Measurements from ENCODE around the gene DEPDC7. TPM values are rescaled to one million over a fixed set of nuclear protein-coding genes. Genes with fewer than 3 reads are reported as not detected.
"Not testable (repeated sequence)": the region's sequence is repeated elsewhere in the genome, so short reads cannot be mapped to it uniquely, and the experiment has no call there.

DEPDC7 gene
- 1 to 10 TPM; 3.2 to 5.6 TPM for polyA plus RNA-seq

- H3K36me3 ChIP-seq (ENCODE audit: control insufficient read depth in 2 of 2, insufficient read depth in 2 of 2, low read length in 1 of 2): no peaks in the 10 kb centered on the region
- peak within 1 kb of the TSS; percentile 41 to 67 for H3K27ac ChIP-seq (ENCODE audit: low read depth in 2 of 2, low read length in 1 of 2)
- 3% methylated on average over 84 to 89 of the region's 89 CpGs for WGBS, 2 donors
Observed at GRCh38 chr11:33015621-33016551, at the start of gene DEPDC7. Gene DEPDC7, plus strand, starts transcription at chr11:33015878. Its CDS starts 78 bp downstream, at chr11:33015956.

GRCh38 chr11:32968541-32968940 lies 47.1 kb upstream of the DEPDC7 start:
- WGBS, 2 donors: 68 to 74% methylated on average over 1 of the region's 1 CpG
- Histone ChIP-seq H3K27ac (ENCODE audit: low read depth in 2 of 2, low read length in 1 of 2) (no peak overlapping the region), H3K27me3 (ENCODE audit: control insufficient read depth in 1 of 2, insufficient read depth in 2 of 2, low read length in 2 of 2) (no peaks in the 10 kb centered on the region), H3K4me1 (ENCODE audit: control insufficient read depth in 2 of 2, insufficient read depth in 2 of 2, low read length in 1 of 2) (no peaks in the 10 kb centered on the region), H3K4me3 (ENCODE audit: low read depth in 1 of 2, low read length in 2 of 2) (no peak overlapping the region), H3K36me3 (ENCODE audit: control insufficient read depth in 2 of 2, insufficient read depth in 2 of 2, low read length in 1 of 2) (peaks cover 3 to 4% of the 10 kb centered on the region in 2 donors), H3K9me3 (ENCODE audit: control insufficient read depth in 2 of 2, insufficient read depth in 1 of 2, low read depth in 1 of 2, low read length in 1 of 2) (no peaks in the 10 kb centered on the region)

More at GRCh38 chr11:33015621-33016551, at the start of gene DEPDC7:
- H3K4me1 ChIP-seq (ENCODE audit: control insufficient read depth in 2 of 2, insufficient read depth in 2 of 2, low read length in 1 of 2): no peaks in the 10 kb centered on the region
- H3K4me3 ChIP-seq (ENCODE audit: low read depth in 1 of 2, low read length in 2 of 2): peak within 1 kb of the TSS; percentile 72 to 75
- no peaks in the 10 kb centered on the region for H3K27me3 ChIP-seq (ENCODE audit: control insufficient read depth in 1 of 2, insufficient read depth in 2 of 2, low read length in 2 of 2)
- H3K9me3 ChIP-seq (ENCODE audit: control insufficient read depth in 2 of 2, insufficient read depth in 1 of 2, low read depth in 1 of 2, low read length in 1 of 2): no peaks in the 10 kb centered on the region

DNA sequence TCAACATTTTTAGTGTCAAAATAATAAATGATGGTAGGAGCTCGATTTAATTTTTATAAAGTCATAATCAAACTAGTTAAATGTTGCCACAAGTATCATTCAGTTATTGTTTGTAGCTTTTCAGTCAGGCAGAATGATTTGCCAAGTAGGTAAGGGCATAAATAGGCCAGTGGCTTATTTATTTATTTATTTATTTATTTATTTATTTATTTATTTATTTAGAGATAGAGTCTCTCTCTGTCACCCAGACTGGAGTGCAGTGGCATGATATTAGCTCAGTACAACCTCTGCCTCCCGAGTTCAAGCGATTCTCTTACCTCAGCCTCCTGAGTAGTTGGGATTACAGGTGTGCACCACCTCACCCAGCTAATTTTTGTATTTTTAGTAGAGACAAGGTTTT lies 43.4 kb upstream of the DEPDC7 start:
- 96 to 97% methylated on average over 3 of the region's 3 CpGs for WGBS, 2 donors
- H3K4me3 ChIP-seq (ENCODE audit: low read depth in 1 of 2, low read length in 2 of 2); H3K36me3 ChIP-seq (ENCODE audit: control insufficient read depth in 2 of 2, insufficient read depth in 2 of 2, low read length in 1 of 2); H3K27me3 ChIP-seq (ENCODE audit: control insufficient read depth in 1 of 2, insufficient read depth in 2 of 2, low read length in 2 of 2); H3K4me1 ChIP-seq (ENCODE audit: control insufficient read depth in 2 of 2, insufficient read depth in 2 of 2, low read length in 1 of 2); H3K27ac ChIP-seq (ENCODE audit: low read depth in 2 of 2, low read length in 1 of 2); H3K9me3 ChIP-seq (ENCODE audit: control insufficient read depth in 2 of 2, insufficient read depth in 1 of 2, low read depth in 1 of 2, low read length in 1 of 2): not testable (repeated sequence)

DNA sequence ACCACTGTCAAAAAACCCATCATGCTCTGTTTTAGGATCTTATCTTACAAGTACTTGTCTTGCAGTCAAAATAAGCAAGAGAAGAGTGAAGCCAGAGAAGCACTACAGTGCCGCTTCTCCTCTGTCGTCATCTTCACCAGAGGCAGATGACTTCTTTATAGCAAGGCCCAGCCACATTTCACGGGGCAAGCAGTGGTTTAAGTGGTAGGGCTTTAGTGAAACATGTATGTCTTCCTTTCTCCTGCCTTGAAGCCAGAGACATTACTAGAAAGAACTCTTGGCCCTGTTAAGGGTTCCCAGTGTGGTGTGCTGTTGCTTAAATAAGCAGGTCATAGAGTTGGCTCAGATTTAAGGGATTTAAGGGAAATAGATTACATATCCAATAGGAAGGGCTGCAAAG lies 42.9 kb upstream of the DEPDC7 start:
- WGBS, 2 donors: 90 to 95% methylated on average over 3 of the region's 3 CpGs
- Histone ChIP-seq H3K4me1 (ENCODE audit: control insufficient read depth in 2 of 2, insufficient read depth in 2 of 2, low read length in 1 of 2) (no peaks in the 10 kb centered on the region), H3K9me3 (ENCODE audit: control insufficient read depth in 2 of 2, insufficient read depth in 1 of 2, low read depth in 1 of 2, low read length in 1 of 2) (no peaks in the 10 kb centered on the region), H3K4me3 (ENCODE audit: low read depth in 1 of 2, low read length in 2 of 2) (no peak overlapping the region), H3K27ac (ENCODE audit: low read depth in 2 of 2, low read length in 1 of 2) (no peak overlapping the region), H3K36me3 (ENCODE audit: control insufficient read depth in 2 of 2, insufficient read depth in 2 of 2, low read length in 1 of 2) (peaks cover 3 to 4% of the 10 kb centered on the region in 2 donors), H3K27me3 (ENCODE audit: control insufficient read depth in 1 of 2, insufficient read depth in 2 of 2, low read length in 2 of 2) (no peaks in the 10 kb centered on the region)

DNA sequence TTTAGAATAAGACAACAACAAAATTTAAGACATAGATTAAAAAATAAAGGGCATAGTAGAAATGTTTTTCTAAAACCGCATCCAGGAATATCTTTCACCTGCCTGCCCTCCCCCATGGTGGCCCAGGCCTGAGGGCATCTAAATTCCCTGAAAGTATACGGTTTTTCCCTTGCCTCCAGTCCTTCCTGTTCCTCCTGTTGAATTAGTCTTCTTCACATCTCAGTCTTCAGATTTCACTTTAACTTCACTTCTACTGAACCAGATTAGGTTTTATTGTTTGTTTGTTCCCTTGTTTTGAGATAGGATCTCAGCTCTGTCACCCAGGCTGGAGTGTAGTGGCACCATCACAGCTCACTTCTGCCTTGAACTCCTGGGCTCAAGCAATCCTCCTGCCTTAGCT lies 33.1 kb upstream of the DEPDC7 start:
- Histone ChIP-seq H3K4me1 (ENCODE audit: control insufficient read depth in 2 of 2, insufficient read depth in 2 of 2, low read length in 1 of 2) (no peaks in the 10 kb centered on the region), H3K27ac (ENCODE audit: low read depth in 2 of 2, low read length in 1 of 2) (no peak overlapping the region), H3K36me3 (ENCODE audit: control insufficient read depth in 2 of 2, insufficient read depth in 2 of 2, low read length in 1 of 2) (peaks cover 0 to 3% of the 10 kb centered on the region in 2 donors), H3K27me3 (ENCODE audit: control insufficient read depth in 1 of 2, insufficient read depth in 2 of 2, low read length in 2 of 2) (no peaks in the 10 kb centered on the region), H3K4me3 (ENCODE audit: low read depth in 1 of 2, low read length in 2 of 2) (no peak overlapping the region), H3K9me3 (ENCODE audit: control insufficient read depth in 2 of 2, insufficient read depth in 1 of 2, low read depth in 1 of 2, low read length in 1 of 2) (no peaks in the 10 kb centered on the region)
- WGBS, 2 donors: 72 to 76% methylated on average over 2 of the region's 2 CpGs

DNA sequence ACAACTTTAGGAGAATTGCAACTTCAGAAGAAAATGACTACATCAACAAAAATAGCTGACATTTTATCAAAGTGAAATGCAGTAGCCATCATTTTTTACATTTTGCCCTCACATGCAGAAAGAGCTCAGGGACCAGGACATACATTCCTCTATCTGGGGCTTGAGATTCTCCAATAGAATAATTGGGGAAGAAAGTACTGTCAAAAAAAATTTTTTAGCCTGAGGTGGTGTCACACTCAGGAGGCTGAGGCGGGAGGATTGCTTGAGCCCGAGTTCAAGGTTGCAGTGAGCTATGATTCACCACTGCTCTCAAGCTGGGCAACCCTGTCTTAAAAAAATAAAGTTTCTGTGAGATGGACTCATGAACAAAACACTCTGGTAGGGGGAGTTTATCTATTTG lies 32.2 kb upstream of the DEPDC7 start:
- H3K9me3 ChIP-seq (ENCODE audit: control insufficient read depth in 2 of 2, insufficient read depth in 1 of 2, low read depth in 1 of 2, low read length in 1 of 2): no peaks in the 10 kb centered on the region
- H3K4me3 ChIP-seq (ENCODE audit: low read depth in 1 of 2, low read length in 2 of 2): no peak overlapping the region
- H3K27ac ChIP-seq (ENCODE audit: low read depth in 2 of 2, low read length in 1 of 2): no peak overlapping the region
- 89 to 91% methylated on average over 2 of the region's 2 CpGs for WGBS, 2 donors
- H3K27me3 ChIP-seq (ENCODE audit: control insufficient read depth in 1 of 2, insufficient read depth in 2 of 2, low read length in 2 of 2): no peaks in the 10 kb centered on the region
- H3K4me1 ChIP-seq (ENCODE audit: control insufficient read depth in 2 of 2, insufficient read depth in 2 of 2, low read length in 1 of 2): no peaks in the 10 kb centered on the region
- H3K36me3 ChIP-seq (ENCODE audit: control insufficient read depth in 2 of 2, insufficient read depth in 2 of 2, low read length in 1 of 2): peaks cover 0 to 3% of the 10 kb centered on the region in 2 donors

DNA sequence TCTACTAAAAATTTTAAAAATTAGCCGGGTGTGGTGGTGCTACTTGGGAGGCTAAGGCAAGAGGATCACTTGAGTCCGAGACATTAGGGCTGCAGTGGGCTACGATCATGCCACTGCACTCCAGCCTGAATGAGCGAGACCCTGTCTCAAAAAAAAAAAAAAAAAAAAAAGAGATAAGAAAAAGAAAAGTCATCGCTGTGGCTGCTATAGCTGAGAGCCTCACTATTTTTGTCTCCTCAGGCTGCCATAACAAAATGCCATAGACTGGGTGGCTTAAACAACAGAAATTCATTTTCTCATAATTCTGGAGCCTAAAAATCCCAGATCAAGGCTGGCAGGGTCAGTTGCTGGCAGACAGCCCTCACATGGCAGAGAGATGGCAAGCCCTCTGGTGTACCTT lies 30.1 kb upstream of the DEPDC7 start:
- no peaks in the 10 kb centered on the region for H3K4me1 ChIP-seq (ENCODE audit: control insufficient read depth in 2 of 2, insufficient read depth in 2 of 2, low read length in 1 of 2)
- WGBS, 2 donors: 97 to 99% methylated on average over 5 of the region's 5 CpGs
- H3K4me3 ChIP-seq (ENCODE audit: low read depth in 1 of 2, low read length in 2 of 2): no peak overlapping the region
- no peaks in the 10 kb centered on the region for H3K36me3 ChIP-seq (ENCODE audit: control insufficient read depth in 2 of 2, insufficient read depth in 2 of 2, low read length in 1 of 2)
- no peaks in the 10 kb centered on the region for H3K9me3 ChIP-seq (ENCODE audit: control insufficient read depth in 2 of 2, insufficient read depth in 1 of 2, low read depth in 1 of 2, low read length in 1 of 2)
- H3K27me3 ChIP-seq (ENCODE audit: control insufficient read depth in 1 of 2, insufficient read depth in 2 of 2, low read length in 2 of 2): no peaks in the 10 kb centered on the region
- no peak overlapping the region for H3K27ac ChIP-seq (ENCODE audit: low read depth in 2 of 2, low read length in 1 of 2)

GRCh38 chr11:32987851-32988250 lies 27.8 kb upstream of the DEPDC7 start:
- H3K4me1 ChIP-seq (ENCODE audit: control insufficient read depth in 2 of 2, insufficient read depth in 2 of 2, low read length in 1 of 2): no peaks in the 10 kb centered on the region
- H3K36me3 ChIP-seq (ENCODE audit: control insufficient read depth in 2 of 2, insufficient read depth in 2 of 2, low read length in 1 of 2): no peaks in the 10 kb centered on the region
- H3K27me3 ChIP-seq (ENCODE audit: control insufficient read depth in 1 of 2, insufficient read depth in 2 of 2, low read length in 2 of 2): no peaks in the 10 kb centered on the region
- no peaks in the 10 kb centered on the region for H3K9me3 ChIP-seq (ENCODE audit: control insufficient read depth in 2 of 2, insufficient read depth in 1 of 2, low read depth in 1 of 2, low read length in 1 of 2)
- H3K27ac ChIP-seq (ENCODE audit: low read depth in 2 of 2, low read length in 1 of 2): no peak overlapping the region
- WGBS, 2 donors: 66 to 86% methylated on average over 8 of the region's 8 CpGs
- no peak overlapping the region for H3K4me3 ChIP-seq (ENCODE audit: low read depth in 1 of 2, low read length in 2 of 2)

DNA sequence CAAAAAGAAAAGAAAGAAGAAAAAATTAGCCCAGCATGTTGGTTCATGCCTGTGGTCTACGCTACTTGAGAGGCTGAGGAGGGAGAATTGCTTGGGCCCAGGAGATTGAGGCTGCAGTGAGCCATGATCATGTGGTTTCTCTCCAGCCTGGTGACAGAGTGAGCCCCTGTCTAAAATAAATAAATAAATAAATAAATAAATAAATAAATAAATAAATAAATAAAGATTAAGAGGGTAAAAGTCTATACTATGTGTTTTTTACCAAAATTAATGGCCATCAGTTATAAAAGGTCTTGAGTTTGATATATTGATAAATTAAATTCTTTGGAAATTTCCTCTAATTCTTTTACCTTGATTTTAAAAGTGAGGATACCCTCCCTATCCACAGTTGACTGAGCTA lies 25.2 kb upstream of the DEPDC7 start:
- no peak overlapping the region for H3K4me3 ChIP-seq (ENCODE audit: low read depth in 1 of 2, low read length in 2 of 2)
- WGBS, 2 donors: 0 to 85% methylated on average over 1 of the region's 1 CpG
- H3K9me3 ChIP-seq (ENCODE audit: control insufficient read depth in 2 of 2, insufficient read depth in 1 of 2, low read depth in 1 of 2, low read length in 1 of 2): no peaks in the 10 kb centered on the region
- H3K27me3 ChIP-seq (ENCODE audit: control insufficient read depth in 1 of 2, insufficient read depth in 2 of 2, low read length in 2 of 2): no peaks in the 10 kb centered on the region
- no peak overlapping the region for H3K27ac ChIP-seq (ENCODE audit: low read depth in 2 of 2, low read length in 1 of 2)
- no peaks in the 10 kb centered on the region for H3K4me1 ChIP-seq (ENCODE audit: control insufficient read depth in 2 of 2, insufficient read depth in 2 of 2, low read length in 1 of 2)
- H3K36me3 ChIP-seq (ENCODE audit: control insufficient read depth in 2 of 2, insufficient read depth in 2 of 2, low read length in 1 of 2): no peaks in the 10 kb centered on the region

GRCh38 chr11:32991427-32991826 lies 24.3 kb upstream of the DEPDC7 start:
- Histone ChIP-seq H3K27ac (ENCODE audit: low read depth in 2 of 2, low read length in 1 of 2) (no peak overlapping the region), H3K36me3 (ENCODE audit: control insufficient read depth in 2 of 2, insufficient read depth in 2 of 2, low read length in 1 of 2) (no peaks in the 10 kb centered on the region), H3K9me3 (ENCODE audit: control insufficient read depth in 2 of 2, insufficient read depth in 1 of 2, low read depth in 1 of 2, low read length in 1 of 2) (no peaks in the 10 kb centered on the region), H3K4me3 (ENCODE audit: low read depth in 1 of 2, low read length in 2 of 2) (no peak overlapping the region), H3K4me1 (ENCODE audit: control insufficient read depth in 2 of 2, insufficient read depth in 2 of 2, low read length in 1 of 2) (no peaks in the 10 kb centered on the region), H3K27me3 (ENCODE audit: control insufficient read depth in 1 of 2, insufficient read depth in 2 of 2, low read length in 2 of 2) (no peaks in the 10 kb centered on the region)
- WGBS, 2 donors: 91% methylated on average over 3 of the region's 3 CpGs

Measured in esophagus (tissue), 2 donors.